Activated T-helper 1 cell treated with anti-CD3 and anti-CD28 coated beads, Interleukin-12 subunit alpha, Interleukin-12 subunit beta, Interleukin-2, Interleukin-4 antibody, amounts not matched to agents 30 ng/mL and 10 ng/mL and 1 ng/mL, durations not matched to agents 14 hours and 24 hours and 36 hours (primary cell): ENCODE measurements around the gene SKP1. TPM values are rescaled to one million over a fixed set of nuclear protein-coding genes. Genes with fewer than 3 reads are reported as not detected.

Source experiments
- DNase-seq: peaks from one replicate; pipeline ENCODE4 v3.0.0; 2021; ENCODE audit warnings: low spot score
- H3K27ac Mint-ChIP-seq: one replicate; pipeline ENCODE4 v1.8.0; 2021; ENCODE audit warnings: mild to moderate bottlenecking, mixed read lengths
- H3K27me3 Mint-ChIP-seq: one replicate; pipeline ENCODE4 v1.8.0; 2022; ENCODE audit warnings: mild to moderate bottlenecking, moderate library complexity, mixed read lengths; ENCODE audit not compliant: insufficient read depth
- H3K36me3 Mint-ChIP-seq: one replicate; pipeline ENCODE4 v1.8.0; 2021; ENCODE audit warnings: low read depth, mixed read lengths
- H3K4me1 Mint-ChIP-seq: one replicate; pipeline ENCODE4 v1.8.0; 2021; ENCODE audit warnings: low read depth, mixed read lengths
- H3K4me3 Mint-ChIP-seq: one replicate; pipeline ENCODE4 v1.8.0; 2021; ENCODE audit warnings: mild to moderate bottlenecking, moderate library complexity, mixed read lengths
- H3K9me3 Mint-ChIP-seq: one replicate; pipeline ENCODE4 v1.8.0; 2021; ENCODE audit warnings: mixed read lengths
- intact Hi-C: fragments of 100-400 bp; cut with micrococcal nuclease; formaldehyde crosslinking; loops from one replicate; pipeline ENCODE4 v1.15.1; 2024
- total RNA-seq: library from RNA; stranded (reverse); gene quantifications from 2 replicates; pipeline ENCODE4 v1.2.3, GENCODE V29; 2022

The SKP1 gene
- total RNA-seq, 1 donor from 2014 or later = 265 TPM

- H3K9me3 Mint-ChIP-seq = no peaks in the 10 kb centered on the region
- H3K4me1 Mint-ChIP-seq = peaks cover 36% of the 10 kb centered on the region
- H3K4me3 Mint-ChIP-seq = no peak overlapping the region
- no peak for DNase-seq
- no peaks in the 10 kb centered on the region for H3K27me3 Mint-ChIP-seq
- peak overlapping the region; percentile 54 for H3K27ac Mint-ChIP-seq
- intact Hi-C loops = loop anchor here (1.0 kb wide), 1 partner anchor 31 kb away; the partner anchor contains the start of gene TCF7
- H3K36me3 Mint-ChIP-seq = peaks cover 41% of the 10 kb centered on the region
Observed at GRCh38 chr5:134145041-134145757, 31.6 kb downstream of the SKP1 start.

- Mint-ChIP-seq H3K4me1 (peaks cover 39% of the 10 kb centered on the region), H3K4me3 (no peak overlapping the region), H3K36me3 (peaks cover 43% of the 10 kb centered on the region), H3K27me3 (no peaks in the 10 kb centered on the region), H3K27ac (peak overlapping the region; percentile 54), H3K9me3 (no peaks in the 10 kb centered on the region)
- DNase-seq = no peak
- intact Hi-C loops = no loop called here
Observed at GRCh38 chr5:134143944-134144941, 32.5 kb downstream of the SKP1 start.

GRCh38 chr5:134143431-134143830 is 33.3 kb downstream of the SKP1 start:
- Mint-ChIP-seq H3K4me3 (no peak overlapping the region), H3K9me3 (no peaks in the 10 kb centered on the region), H3K27ac (no peak overlapping the region), H3K4me1 (peaks cover 43% of the 10 kb centered on the region), H3K27me3 (no peaks in the 10 kb centered on the region), H3K36me3 (peaks cover 41% of the 10 kb centered on the region)
- DNase-seq = no peak
- intact Hi-C loops = no loop called here

- Mint-ChIP-seq H3K27me3 (no peaks in the 10 kb centered on the region), H3K4me1 (peaks cover 49% of the 10 kb centered on the region), H3K27ac (no peak overlapping the region), H3K4me3 (no peak overlapping the region), H3K36me3 (peaks cover 41% of the 10 kb centered on the region), H3K9me3 (no peaks in the 10 kb centered on the region)
- no peak for DNase-seq
- intact Hi-C loops = no loop called here
Observed at GRCh38 chr5:134142806-134143205, 33.9 kb downstream of the SKP1 start.

- H3K36me3 Mint-ChIP-seq = peaks cover 38% of the 10 kb centered on the region
- H3K27ac Mint-ChIP-seq = no peak overlapping the region
- H3K4me1 Mint-ChIP-seq = peaks cover 57% of the 10 kb centered on the region
- H3K9me3 Mint-ChIP-seq = no peaks in the 10 kb centered on the region
- H3K4me3 Mint-ChIP-seq = no peak overlapping the region
- intact Hi-C loops = no loop called here
- DNase-seq = no peak
- H3K27me3 Mint-ChIP-seq = no peaks in the 10 kb centered on the region
Observed at GRCh38 chr5:134142052-134142451, 34.7 kb downstream of the SKP1 start.

- H3K27me3 Mint-ChIP-seq = no peaks in the 10 kb centered on the region
- intact Hi-C loops = no loop called here
- H3K9me3 Mint-ChIP-seq = no peaks in the 10 kb centered on the region
- H3K27ac Mint-ChIP-seq = peak overlapping the region; percentile 24
- peaks cover 62% of the 10 kb centered on the region for H3K4me1 Mint-ChIP-seq
- no peak for DNase-seq
- H3K4me3 Mint-ChIP-seq = no peak overlapping the region
- H3K36me3 Mint-ChIP-seq = peaks cover 37% of the 10 kb centered on the region
Observed at GRCh38 chr5:134141331-134142050, 35.3 kb downstream of the SKP1 start.

- intact Hi-C loops = loop anchor here (1.0 kb wide), 2 partner anchors 8 to 101 kb away; no protein-coding TSS in a partner anchor
- H3K4me3 Mint-ChIP-seq = no peak overlapping the region
- peaks cover 65% of the 10 kb centered on the region for H3K4me1 Mint-ChIP-seq
- peaks cover 4% of the 10 kb centered on the region for H3K27me3 Mint-ChIP-seq
- H3K36me3 Mint-ChIP-seq = peaks cover 36% of the 10 kb centered on the region
- peak; percentile 43 for DNase-seq
- no peak overlapping the region for H3K27ac Mint-ChIP-seq
- no peaks in the 10 kb centered on the region for H3K9me3 Mint-ChIP-seq
Observed at GRCh38 chr5:134140530-134141201, 36.1 kb downstream of the SKP1 start.

- no peak for DNase-seq
- H3K27ac Mint-ChIP-seq = no peak overlapping the region
- intact Hi-C loops = loop anchor here (1.0 kb wide), 2 partner anchors 8 to 101 kb away; no protein-coding TSS in a partner anchor
- H3K4me3 Mint-ChIP-seq = no peak overlapping the region
- peaks cover 68% of the 10 kb centered on the region for H3K4me1 Mint-ChIP-seq
- H3K27me3 Mint-ChIP-seq = peaks cover 8% of the 10 kb centered on the region
- H3K36me3 Mint-ChIP-seq = peaks cover 42% of the 10 kb centered on the region
- H3K9me3 Mint-ChIP-seq = no peaks in the 10 kb centered on the region
Observed at GRCh38 chr5:134139891-134140469, 36.8 kb downstream of the SKP1 start.

GRCh38 chr5:134139377-134139851 is 37.3 kb downstream of the SKP1 start:
- peaks cover 42% of the 10 kb centered on the region for H3K36me3 Mint-ChIP-seq
- H3K4me1 Mint-ChIP-seq = peaks cover 72% of the 10 kb centered on the region
- intact Hi-C loops = no loop called here
- H3K27ac Mint-ChIP-seq = peak overlapping the region; percentile 62
- peaks cover 8% of the 10 kb centered on the region for H3K27me3 Mint-ChIP-seq
- no peak overlapping the region for H3K4me3 Mint-ChIP-seq
- no peaks in the 10 kb centered on the region for H3K9me3 Mint-ChIP-seq
- DNase-seq = no peak

GRCh38 chr5:134138416-134139376 is 38.1 kb downstream of the SKP1 start:
- peak overlapping the region; percentile 62 for H3K27ac Mint-ChIP-seq
- peak; percentile 46 for DNase-seq
- H3K9me3 Mint-ChIP-seq = no peaks in the 10 kb centered on the region
- peaks cover 73% of the 10 kb centered on the region for H3K4me1 Mint-ChIP-seq
- peaks cover 8% of the 10 kb centered on the region for H3K27me3 Mint-ChIP-seq
- intact Hi-C loops = loop anchor here (1.0 kb wide), 4 partner anchors 26 to 67 kb away; no protein-coding TSS in a partner anchor
- peaks cover 41% of the 10 kb centered on the region for H3K36me3 Mint-ChIP-seq
- no peak overlapping the region for H3K4me3 Mint-ChIP-seq

GRCh38 chr5:134136771-134137170 is 40.0 kb downstream of the SKP1 start:
- H3K9me3 Mint-ChIP-seq = no peaks in the 10 kb centered on the region
- no peak overlapping the region for H3K4me3 Mint-ChIP-seq
- peak overlapping the region; percentile 66 for H3K27ac Mint-ChIP-seq
- no peak for DNase-seq
- peaks cover 36% of the 10 kb centered on the region for H3K36me3 Mint-ChIP-seq
- H3K4me1 Mint-ChIP-seq = peaks cover 90% of the 10 kb centered on the region
- intact Hi-C loops = no loop called here
- H3K27me3 Mint-ChIP-seq = peaks cover 8% of the 10 kb centered on the region
